HG03378 (cell line): Measurements from ENCODE around the gene ZNF773.
"Not testable (repeated sequence)": the region's sequence is repeated elsewhere in the genome, so short reads cannot be mapped to it uniquely, and the experiment has no call there.

ENCODE experiments used
- ATAC-seq: cut with Tn5 transposase; IDR thresholded peaks from one replicate; pipeline ENCODE4 v1.9.1; 2021; ENCODE audit warnings: mild to moderate bottlenecking, moderate library complexity; ENCODE audit not compliant: unreplicated experiment

Gene ZNF773

GRCh38 chr19:57499680-57500395, at the start of gene ZNF773:
Gene ZNF773, plus strand, starts transcription at chr19:57499938. Its CDS starts 143 bp downstream, at chr19:57500081.
- peak; percentile 93 for ATAC-seq

DNA sequence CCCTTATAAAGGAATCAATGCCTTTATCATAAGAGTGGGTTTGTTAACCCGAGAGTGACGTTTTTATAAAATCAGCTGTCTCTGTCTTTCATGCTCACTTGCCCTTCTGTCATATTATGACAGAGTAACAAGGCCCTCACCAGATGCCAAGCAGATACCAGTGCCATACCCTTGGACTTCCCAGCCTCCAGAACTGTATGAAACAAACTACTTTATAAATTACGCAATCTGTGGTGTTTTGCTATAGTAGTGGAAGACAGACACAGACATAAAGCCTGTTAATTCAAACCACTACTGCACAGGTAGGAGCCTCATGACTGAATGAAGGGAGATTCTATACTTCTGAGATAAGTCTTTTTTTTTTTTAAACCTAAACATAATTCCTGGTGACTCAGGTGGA, 47.4 kb upstream of the ZNF773 start:
- ATAC-seq = no peak

- ATAC-seq = no peak
These were observed 33.9 kb upstream of the ZNF773 start for GRCh38 chr19:57465680-57466381.

DNA sequence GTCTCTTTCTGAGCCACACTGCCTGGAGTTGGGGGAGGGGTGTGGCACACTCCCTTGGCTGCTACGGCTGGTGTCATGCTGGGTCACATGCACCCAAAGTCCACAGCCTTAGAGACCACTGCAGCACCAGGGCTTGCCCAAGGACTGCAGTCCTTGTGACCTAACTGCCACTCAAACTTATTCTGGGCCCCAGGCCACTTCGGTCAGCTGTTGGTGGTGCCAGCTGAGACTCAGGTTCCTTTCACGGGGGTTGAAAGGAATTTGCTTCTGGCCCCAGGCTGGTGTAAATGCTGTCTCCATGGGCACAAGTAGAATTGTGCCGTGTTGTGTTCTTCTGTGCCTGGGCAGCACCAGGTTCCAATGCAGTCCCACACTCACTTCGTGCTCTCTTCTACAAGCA, 33.2 kb upstream of the ZNF773 start:
- no peak for ATAC-seq

DNA sequence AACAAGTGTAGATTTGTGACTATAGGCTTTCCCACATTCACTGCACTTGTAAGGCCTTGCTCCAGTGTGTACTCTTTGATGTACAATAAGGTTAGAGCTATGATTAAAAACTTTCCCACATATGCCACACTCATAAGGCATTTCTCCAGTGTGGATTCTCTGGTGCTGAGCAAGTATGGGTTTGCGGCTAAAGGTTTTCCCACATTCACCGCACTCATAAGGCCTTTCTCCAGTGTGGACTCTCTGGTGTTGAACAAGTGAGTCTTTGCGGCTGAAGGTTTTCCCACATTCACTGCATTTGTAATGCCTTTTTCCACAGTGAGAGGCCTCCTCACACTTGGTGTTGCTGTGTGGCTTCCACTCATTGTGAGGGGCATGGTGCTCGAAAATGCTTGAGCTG, 26.1 kb upstream of the ZNF773 start:
- ATAC-seq = no peak

DNA sequence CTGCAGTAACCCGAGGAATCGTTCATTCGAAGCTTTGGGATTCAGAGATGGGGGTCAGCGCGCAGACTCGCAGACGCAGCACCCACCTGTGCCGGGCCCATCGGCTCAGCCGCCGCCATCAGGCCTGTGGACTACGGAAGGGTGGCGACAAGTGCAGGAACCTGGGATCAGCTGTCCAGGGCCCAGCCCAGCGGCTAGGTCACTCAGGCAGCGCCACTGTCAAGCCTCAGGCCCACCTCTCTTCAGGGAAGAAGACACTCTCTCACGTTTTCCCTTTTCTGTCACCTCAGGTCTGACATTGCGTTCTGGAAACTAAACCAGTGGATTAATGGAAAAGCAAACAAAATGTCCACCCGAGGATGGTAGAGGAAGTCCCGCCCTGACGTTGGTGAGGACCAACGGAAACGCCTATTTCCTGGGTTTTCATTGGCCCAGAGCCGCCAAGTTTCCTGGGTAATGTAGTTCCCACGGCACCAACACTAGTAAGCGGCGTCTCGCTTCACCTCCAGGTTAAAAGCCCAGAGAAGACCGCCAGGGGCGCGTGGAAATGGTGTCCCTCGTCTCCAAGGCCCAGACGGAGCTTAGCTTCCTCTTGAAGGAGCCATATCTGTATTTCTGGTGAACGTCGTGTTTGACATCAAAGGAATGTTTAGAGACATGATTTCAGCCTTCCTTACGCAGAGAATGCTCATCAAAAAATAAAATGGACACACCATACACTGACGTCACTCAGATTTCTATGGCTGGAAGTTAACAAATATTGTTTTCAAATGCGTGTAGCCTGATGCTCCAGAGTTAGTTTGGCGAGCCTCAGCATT, 22.3 kb upstream of the ZNF773 start, which contains the start of gene ZNF772:
Gene ZNF772, minus strand, starts transcription at position 376 of the 818 bp plus-strand sequence. Its CDS starts 257 bp downstream, at position 119.
- ATAC-seq = peak; percentile 78

- ATAC-seq = peak; percentile 86
These were observed 12.1 kb upstream of the ZNF773 start, which contains the start of gene ZNF419 for GRCh38 chr19:57487477-57488298. Gene ZNF419, plus strand, starts transcription at chr19:57487750. Its CDS starts 201 bp downstream, at chr19:57487951.

GRCh38 chr19:57488299-57488644, 11.5 kb upstream of the ZNF773 start:
- not testable (repeated sequence) for ATAC-seq

GRCh38 chr19:57499332-57499679, 432 bp upstream of the ZNF773 start:
- ATAC-seq = not testable (repeated sequence)

DNA sequence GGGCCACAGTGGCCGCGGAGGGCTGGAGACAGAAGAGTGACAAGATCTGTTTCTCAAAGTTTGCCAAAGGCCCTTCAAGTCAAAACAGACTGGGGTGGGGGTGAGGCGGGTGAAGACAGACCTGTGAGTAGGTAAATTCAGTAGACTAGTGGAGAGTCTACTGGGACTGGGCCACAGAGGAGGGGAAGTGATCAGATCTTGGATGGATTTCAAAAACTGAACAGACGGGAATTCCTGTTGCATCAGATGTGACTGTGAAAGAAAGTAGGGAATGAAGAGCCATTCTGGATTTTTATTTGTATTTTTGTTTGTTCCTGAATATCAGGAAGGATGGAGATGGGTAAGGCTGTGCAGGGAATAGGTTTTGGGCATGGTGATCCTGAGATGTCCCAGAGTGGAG, 662 bp downstream of the ZNF773 start:
- not testable (repeated sequence) for ATAC-seq

DNA sequence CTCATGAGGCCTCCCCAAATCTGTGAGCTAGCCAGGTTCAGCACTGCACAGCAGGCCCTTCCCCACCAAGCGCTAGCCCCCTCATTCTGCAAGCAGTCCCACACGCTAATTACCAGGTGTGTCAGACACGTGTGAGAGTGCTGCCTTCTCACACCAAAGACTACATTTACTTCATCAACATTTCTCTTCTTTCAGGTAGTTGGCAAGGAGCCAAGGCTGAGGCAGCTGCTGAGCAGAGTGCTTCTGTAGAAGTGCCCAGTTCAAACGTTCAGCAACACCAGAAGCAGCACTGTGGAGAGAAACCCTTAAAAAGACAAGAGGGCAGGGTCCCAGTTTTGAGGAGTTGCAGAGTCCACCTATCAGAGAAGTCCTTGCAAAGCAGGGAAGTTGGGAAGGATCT, 6.4 kb downstream of the ZNF773 start:
- no peak for ATAC-seq

DNA sequence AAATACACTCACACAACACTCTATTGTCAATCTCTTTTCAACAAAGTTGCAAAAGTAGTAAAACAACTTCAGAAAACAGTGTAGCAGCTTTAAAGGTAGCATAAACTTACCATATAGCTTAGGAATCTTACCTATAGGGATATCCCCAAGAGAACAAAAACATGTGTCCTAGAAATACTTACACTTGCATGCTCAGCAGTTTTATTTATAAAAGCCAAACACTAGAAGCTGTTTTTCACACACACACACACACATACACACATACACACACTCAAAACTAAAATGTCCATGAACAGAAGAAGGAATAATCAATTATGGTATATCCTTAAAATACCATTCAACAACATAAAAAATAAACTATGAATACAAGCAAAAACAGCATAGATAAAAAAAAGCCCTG, 11.7 kb downstream of the ZNF773 start:
- ATAC-seq = no peak

DNA sequence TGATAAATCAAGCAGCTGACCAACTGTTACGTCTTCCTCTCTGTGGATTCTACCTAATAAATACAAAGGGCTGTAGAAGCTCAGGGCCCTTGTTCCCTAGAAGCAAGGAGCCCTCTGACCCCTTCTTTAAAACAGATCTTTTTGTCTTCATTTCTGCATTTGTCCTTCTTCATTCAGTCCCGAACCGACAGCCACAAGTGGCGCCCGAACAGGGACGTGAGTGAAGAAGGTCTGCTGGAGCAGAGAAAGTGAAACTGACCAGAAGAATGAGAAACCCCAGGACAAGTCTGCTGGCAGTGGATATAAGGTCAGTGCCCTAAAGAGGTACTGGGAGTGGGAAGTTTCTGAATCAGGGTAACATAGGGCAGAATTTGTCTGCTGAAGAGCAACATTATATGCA, 13.1 kb downstream of the ZNF773 start:
- no peak for ATAC-seq

DNA sequence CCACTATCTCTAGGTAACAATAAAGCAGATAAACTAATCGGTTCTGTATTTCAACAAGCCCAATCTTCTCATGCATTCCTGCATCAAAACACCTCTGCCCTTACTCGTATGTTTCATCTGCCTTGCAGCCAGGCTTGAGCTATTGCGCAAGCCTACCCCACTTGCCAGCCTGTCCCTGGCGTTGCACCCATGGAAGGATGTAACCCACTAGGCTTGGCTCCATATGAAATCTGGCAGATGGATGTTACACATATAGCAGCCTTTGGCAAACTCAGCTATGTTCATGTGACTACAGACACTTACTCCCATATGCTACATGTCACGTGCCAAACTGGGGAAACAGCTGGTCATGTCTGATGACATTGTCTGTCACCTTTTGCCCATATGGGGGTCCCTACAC, 15.5 kb downstream of the ZNF773 start:
- no peak for ATAC-seq

DNA sequence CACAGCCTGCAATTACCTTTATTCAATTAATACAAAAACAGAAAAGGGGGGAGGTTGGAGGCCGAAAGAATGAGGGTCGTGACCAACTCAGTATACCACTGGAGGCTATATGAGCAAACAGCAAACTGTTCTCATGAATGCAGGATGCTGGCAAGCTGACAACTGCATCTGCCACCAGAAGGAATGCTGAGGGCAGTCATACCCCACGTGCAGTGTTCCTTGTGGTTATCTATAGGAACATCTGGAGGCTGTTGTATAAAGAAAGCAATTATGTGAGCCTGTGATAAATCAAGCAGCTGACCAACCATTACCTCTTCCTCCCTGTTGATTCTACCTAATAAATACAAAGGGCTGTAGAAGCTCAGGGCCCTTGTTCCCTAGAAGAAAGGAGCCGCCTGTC, 18.3 kb downstream of the ZNF773 start:
- not testable (repeated sequence) for ATAC-seq

DNA sequence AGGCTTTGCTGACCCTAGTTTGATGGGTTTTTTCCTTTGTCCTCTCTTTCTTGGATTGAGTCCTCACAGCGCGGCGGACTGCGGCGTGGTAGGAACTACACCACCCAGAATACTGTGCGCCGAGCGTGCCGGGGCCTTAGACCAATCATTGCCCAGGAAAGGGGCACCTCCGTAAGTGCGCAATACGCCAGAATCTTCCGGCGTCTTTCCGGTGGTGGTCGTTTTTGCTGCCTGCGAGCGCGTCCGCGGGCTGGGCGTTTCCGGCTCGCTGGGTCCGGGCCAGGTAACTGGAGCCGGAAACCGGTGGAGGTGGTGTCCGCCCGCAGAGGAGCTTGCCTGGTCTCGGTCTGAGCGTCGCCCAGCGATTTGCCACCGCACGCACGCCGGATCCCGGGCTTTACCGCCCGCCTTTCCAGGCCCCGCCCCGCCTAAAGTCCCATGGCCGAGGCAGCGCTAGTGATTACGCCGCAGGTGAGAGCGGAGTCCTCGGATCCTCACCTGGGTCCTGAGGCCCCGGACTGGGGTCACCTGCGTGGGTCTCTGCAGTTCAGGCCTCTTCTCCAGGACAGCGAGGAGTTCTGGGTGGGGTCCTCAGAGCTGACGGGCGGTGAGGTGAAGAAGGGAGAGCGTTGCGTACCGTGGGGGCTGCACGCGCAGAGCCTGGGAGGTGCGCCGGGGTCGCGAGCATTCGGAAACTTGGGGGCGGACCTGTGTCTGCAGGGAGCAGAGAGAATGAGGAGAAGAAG, 27.6 kb downstream of the ZNF773 start, which contains the start of gene ZNF549:
Gene ZNF549, plus strand, starts transcription at position 221 of the 746 bp plus-strand sequence. Its CDS starts 218 bp downstream, at position 439.
- ATAC-seq = peak; percentile 92

DNA sequence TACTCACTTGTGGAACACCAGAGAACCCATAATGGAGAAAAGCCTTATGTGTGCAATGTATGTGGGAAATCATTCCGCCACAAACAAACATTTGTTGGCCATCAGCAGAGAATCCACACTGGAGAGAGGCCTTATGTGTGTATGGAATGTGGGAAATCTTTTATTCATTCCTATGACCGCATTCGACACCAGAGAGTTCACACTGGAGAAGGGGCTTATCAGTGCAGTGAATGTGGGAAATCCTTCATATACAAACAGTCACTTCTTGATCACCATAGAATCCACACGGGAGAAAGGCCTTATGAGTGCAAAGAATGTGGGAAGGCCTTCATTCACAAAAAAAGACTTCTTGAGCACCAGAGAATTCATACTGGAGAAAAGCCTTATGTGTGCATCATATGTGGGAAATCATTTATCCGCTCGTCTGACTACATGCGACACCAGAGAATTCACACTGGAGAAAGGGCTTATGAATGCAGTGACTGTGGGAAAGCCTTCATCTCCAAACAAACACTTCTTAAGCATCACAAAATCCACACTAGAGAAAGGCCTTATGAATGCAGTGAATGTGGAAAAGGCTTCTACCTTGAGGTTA, 38.3 kb downstream of the ZNF773 start:
- no peak for ATAC-seq

GRCh38 chr19:57546513-57546912, 46.8 kb downstream of the ZNF773 start:
- no peak for ATAC-seq

DNA sequence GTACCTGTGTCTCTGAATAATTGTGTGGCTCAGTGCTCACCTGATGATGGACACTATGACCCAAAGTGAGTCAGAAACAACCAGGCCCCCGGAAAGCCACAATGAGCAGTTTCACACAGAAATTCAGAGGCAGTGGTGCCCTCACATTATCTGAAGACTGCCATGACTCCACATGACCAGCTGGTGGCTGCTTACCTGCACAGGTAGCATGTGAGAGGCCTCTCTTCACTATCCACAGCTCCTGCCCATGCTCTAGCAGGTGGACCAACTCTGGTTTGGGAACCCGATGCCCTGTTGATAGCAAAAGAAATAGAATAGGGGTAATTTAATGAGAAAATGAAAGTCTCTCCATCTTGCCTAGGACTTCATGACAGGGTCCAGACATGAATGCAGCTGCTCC, 52.7 kb downstream of the ZNF773 start:
- no peak for ATAC-seq
